Panc1 (cell line): ENCODE measurements around the gene VRK3. TPM values are rescaled to one million over a fixed set of nuclear protein-coding genes. Genes with fewer than 3 reads are reported as not detected.

Experiments used
- ATAC-seq: fragments of 200-7000 bp; cut with Tn5 transposase; 2 replicates; pipeline ENCODE4 v1.9.1; 2020; ENCODE audit warnings: mild to moderate bottlenecking, moderate library complexity
- BruUV-seq: library from RNA; stranded (reverse); fragments of 400-500 nt; replicated peaks from 2 replicates; lab custom pipeline; 2021; lab: Mats Ljungman, UMichigan
- CTCF ChIA-PET: fragments of 300-600 bp; sonication (Branson Sonifier 250); formaldehyde crosslinking; loops from one replicate; lab custom pipeline; 2022; ENCODE audit warnings: antibody characterized with exemption; lab: Charles Lee
- POLR2A ChIA-PET: fragments of 300-600 bp; sonication (Branson Sonifier 250); formaldehyde crosslinking; loops from one replicate; lab custom pipeline; 2022; ENCODE audit warnings: antibody characterized with exemption; lab: Charles Lee
- DNase-seq: peaks from one replicate; pipeline ENCODE4 v3.0.0-alpha.2; 2010; ENCODE audit warnings: low read depth, low spot score
- H3K27ac ChIP-seq: 2 replicates; pipeline ENCODE4 v1.5.1; 2011; ENCODE audit warnings: mild to moderate bottlenecking, low read length, inconsistent platforms
- H3K27me3 ChIP-seq: fragments of 200-500 bp; sonication (Bioruptor generic); 2 replicates; pipeline ENCODE4 v1.6.0; 2014; ENCODE audit warnings: low read length, inconsistent platforms; ENCODE audit not compliant: control insufficient read depth, insufficient read depth
- H3K36me3 ChIP-seq: fragments of 200-500 bp; sonication (Bioruptor generic); 2 replicates; pipeline ENCODE4 v1.5.1; 2014; ENCODE audit warnings: inconsistent platforms, mild to moderate bottlenecking, low read length, moderate library complexity; ENCODE audit not compliant: control insufficient read depth, insufficient read depth
- H3K4me1 ChIP-seq: 2 replicates; pipeline ENCODE4 v1.5.1; 2011; ENCODE audit warnings: inconsistent platforms, mild to moderate bottlenecking, low read length, moderate library complexity; ENCODE audit not compliant: control insufficient read depth, insufficient read depth
- H3K4me3 ChIP-seq, 2 experiments: 2 replicates each; pipeline ENCODE4 v1.5.1; 2011 to 2012; ENCODE audit warnings: low read depth in 2 of 2, low read length in 2 of 2, mild to moderate bottlenecking in 2 of 2, inconsistent platforms in 1 of 2, moderate library complexity in 1 of 2
- H3K9me3 ChIP-seq: fragments of 200-500 bp; sonication (Bioruptor generic); 2 replicates; pipeline ENCODE4 v1.5.1; 2014; ENCODE audit warnings: low read depth, mild to moderate bottlenecking, inconsistent platforms, low read length, moderate library complexity; ENCODE audit not compliant: control insufficient read depth, insufficient read depth
- POLR2AphosphoS5 ChIP-seq: IDR thresholded peaks from 2 replicates; pipeline ENCODE4 v1.6.1; 2012; ENCODE audit warnings: mild to moderate bottlenecking, low read depth, low read length, moderate library complexity
- SIN3A ChIP-seq: IDR thresholded peaks from 2 replicates; pipeline ENCODE4 v1.6.1; 2012; ENCODE audit warnings: low read depth, mild to moderate bottlenecking, low read length, moderate library complexity, borderline replicate concordance; ENCODE audit not compliant: insufficient read depth
- TCF7L2 ChIP-seq: IDR thresholded peaks from 2 replicates; pipeline ENCODE4 v1.6.1; 2011; ENCODE audit warnings: mild to moderate bottlenecking, low read depth, low read length, inconsistent platforms
- in situ Hi-C: cut with HindIII; loops from 2 replicates; pipeline ENCODE4 v1.10.0; 2016; ENCODE audit warnings: low sequenced_read_pairs, low pct_unique_long_range_greater_than_20kb
- intact Hi-C: fragments of 100-400 bp; cut with micrococcal nuclease; formaldehyde crosslinking; loops from one replicate; pipeline ENCODE4 v1.10.0; 2022; ENCODE audit not compliant: unreplicated experiment
- total RNA-seq: library from RNA; stranded (reverse); gene quantifications from one replicate; pipeline ENCODE4 v1.2.1, GENCODE V29; 2021; ENCODE audit not compliant: unreplicated experiment
- TF ChIP-seq, protein P1 (sequence below), 2 experiments: IDR thresholded peaks; 2 replicates each; pipeline ENCODE4 v1.6.1; 2011 to 2012; ENCODE audit warnings: low read depth in 2 of 2, control low read depth in 1 of 2, low read length in 1 of 2, mild to moderate bottlenecking in 1 of 2, moderate library complexity in 1 of 2; ENCODE audit not compliant: insufficient read depth in 1 of 2
- TF ChIP-seq, protein P2 (sequence below): fragments of 450-650 bp; IDR thresholded peaks from 2 replicates; pipeline ENCODE4 v1.5.1; 2017; ENCODE audit warnings: mild to moderate bottlenecking

VRK3 gene
- total RNA-seq, 1 experiment from 2014 or later = 32.6 TPM

DNA sequence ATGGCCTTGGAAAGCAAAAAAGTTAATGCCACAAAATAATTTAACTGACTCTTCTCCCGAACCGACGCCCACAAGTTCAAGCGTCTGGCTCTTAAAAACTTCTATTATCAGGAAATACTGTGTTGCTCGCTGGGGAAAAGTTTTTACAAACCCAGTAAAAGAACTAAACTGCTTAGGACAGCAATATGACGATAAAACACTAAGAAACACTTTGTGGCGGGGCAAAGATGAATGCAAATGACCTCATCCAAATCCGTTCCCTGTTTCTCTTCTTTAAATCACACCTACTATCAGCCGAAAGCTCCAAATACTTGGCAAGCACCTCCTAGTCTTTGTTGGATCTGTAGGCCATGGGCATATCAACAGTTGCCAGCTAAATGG, 69.1 kb downstream of the VRK3 start:
- Histone ChIP-seq H3K4me3 (no peak overlapping the region), H3K36me3 (no peaks in the 10 kb centered on the region), H3K9me3 (no peaks in the 10 kb centered on the region), H3K27ac (no peak overlapping the region), H3K4me1 (no peaks in the 10 kb centered on the region), H3K27me3 (no peaks in the 10 kb centered on the region)
- intact Hi-C loops = no loop called here
- ChIA-PET CTCF (no interaction called here), POLR2A (interaction anchor here (0.6 kb wide), 1 partner anchor 9 kb away, joined by 8 read pairs; no protein-coding TSS in a partner anchor)
- ATAC-seq (no peak), DNase-seq (no peak)
- no peak for TF ChIP-seq TCF7L2
- TF ChIP-seq, protein P1, sequence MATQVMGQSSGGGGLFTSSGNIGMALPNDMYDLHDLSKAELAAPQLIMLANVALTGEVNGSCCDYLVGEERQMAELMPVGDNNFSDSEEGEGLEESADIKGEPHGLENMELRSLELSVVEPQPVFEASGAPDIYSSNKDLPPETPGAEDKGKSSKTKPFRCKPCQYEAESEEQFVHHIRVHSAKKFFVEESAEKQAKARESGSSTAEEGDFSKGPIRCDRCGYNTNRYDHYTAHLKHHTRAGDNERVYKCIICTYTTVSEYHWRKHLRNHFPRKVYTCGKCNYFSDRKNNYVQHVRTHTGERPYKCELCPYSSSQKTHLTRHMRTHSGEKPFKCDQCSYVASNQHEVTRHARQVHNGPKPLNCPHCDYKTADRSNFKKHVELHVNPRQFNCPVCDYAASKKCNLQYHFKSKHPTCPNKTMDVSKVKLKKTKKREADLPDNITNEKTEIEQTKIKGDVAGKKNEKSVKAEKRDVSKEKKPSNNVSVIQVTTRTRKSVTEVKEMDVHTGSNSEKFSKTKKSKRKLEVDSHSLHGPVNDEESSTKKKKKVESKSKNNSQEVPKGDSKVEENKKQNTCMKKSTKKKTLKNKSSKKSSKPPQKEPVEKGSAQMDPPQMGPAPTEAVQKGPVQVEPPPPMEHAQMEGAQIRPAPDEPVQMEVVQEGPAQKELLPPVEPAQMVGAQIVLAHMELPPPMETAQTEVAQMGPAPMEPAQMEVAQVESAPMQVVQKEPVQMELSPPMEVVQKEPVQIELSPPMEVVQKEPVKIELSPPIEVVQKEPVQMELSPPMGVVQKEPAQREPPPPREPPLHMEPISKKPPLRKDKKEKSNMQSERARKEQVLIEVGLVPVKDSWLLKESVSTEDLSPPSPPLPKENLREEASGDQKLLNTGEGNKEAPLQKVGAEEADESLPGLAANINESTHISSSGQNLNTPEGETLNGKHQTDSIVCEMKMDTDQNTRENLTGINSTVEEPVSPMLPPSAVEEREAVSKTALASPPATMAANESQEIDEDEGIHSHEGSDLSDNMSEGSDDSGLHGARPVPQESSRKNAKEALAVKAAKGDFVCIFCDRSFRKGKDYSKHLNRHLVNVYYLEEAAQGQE (IDR thresholded peaks at IDR 0.05; ENCODE audit: insufficient read depth in 1 of 2, low read depth in 2 of 2, low read length in 1 of 2) = no peak
- TF ChIP-seq POLR2AphosphoS5 = no peak
- no peak for TF ChIP-seq SIN3A
- TF ChIP-seq, protein P2, sequence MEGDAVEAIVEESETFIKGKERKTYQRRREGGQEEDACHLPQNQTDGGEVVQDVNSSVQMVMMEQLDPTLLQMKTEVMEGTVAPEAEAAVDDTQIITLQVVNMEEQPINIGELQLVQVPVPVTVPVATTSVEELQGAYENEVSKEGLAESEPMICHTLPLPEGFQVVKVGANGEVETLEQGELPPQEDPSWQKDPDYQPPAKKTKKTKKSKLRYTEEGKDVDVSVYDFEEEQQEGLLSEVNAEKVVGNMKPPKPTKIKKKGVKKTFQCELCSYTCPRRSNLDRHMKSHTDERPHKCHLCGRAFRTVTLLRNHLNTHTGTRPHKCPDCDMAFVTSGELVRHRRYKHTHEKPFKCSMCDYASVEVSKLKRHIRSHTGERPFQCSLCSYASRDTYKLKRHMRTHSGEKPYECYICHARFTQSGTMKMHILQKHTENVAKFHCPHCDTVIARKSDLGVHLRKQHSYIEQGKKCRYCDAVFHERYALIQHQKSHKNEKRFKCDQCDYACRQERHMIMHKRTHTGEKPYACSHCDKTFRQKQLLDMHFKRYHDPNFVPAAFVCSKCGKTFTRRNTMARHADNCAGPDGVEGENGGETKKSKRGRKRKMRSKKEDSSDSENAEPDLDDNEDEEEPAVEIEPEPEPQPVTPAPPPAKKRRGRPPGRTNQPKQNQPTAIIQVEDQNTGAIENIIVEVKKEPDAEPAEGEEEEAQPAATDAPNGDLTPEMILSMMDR = no peak
- BruUV-seq = no TSS peak
- in situ Hi-C loops = no loop called here

DNA sequence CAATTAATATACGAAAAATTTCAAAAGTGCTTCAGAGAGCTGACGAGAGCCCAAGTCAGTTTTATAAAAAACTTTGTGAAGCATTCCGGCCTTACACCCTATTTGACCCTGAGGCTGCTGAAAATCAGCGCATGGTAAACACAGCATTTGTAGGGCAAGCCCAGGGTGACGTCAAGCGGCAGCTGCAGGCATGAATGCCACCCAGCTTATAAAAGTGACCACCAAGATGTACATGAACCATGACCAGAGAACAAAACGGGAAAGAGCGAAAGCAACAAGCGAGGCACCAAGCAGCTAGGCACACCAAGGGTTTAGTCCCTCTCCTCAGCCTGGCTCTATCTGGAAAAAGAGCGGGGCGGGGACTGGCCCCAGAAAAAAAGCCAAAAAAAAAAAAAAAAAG, 70.2 kb downstream of the VRK3 start:
- Histone ChIP-seq H3K4me3 (no peak overlapping the region), H3K9me3 (no peaks in the 10 kb centered on the region), H3K27ac (no peak overlapping the region), H3K27me3 (no peaks in the 10 kb centered on the region), H3K4me1 (no peaks in the 10 kb centered on the region), H3K36me3 (no peaks in the 10 kb centered on the region)
- DNase-seq (no peak), ATAC-seq (no peak)
- POLR2A ChIA-PET = no interaction called here
- CTCF ChIA-PET = no interaction called here
- intact Hi-C loops (no loop called here), in situ Hi-C loops (no loop called here)
- TF ChIP-seq, protein P2 = no peak
- TF ChIP-seq SIN3A (no peak), TCF7L2 (no peak), POLR2AphosphoS5 (no peak)
- TF ChIP-seq, protein P1 (IDR thresholded peaks at IDR 0.05; ENCODE audit: insufficient read depth in 1 of 2, low read depth in 2 of 2, low read length in 1 of 2) = no peak
- no TSS peak for BruUV-seq
